NCI-H2171 (cell line): ENCODE results near the gene C3orf52.

Experiments
- DNase-seq: peaks from one replicate; lab custom pipeline; 2025; lab: John Stamatoyannopoulos, UW

Gene C3orf52

GRCh38 chr3:112086875-112087524, 811 bp downstream of the C3orf52 start:
- no peak for DNase-seq

DNA sequence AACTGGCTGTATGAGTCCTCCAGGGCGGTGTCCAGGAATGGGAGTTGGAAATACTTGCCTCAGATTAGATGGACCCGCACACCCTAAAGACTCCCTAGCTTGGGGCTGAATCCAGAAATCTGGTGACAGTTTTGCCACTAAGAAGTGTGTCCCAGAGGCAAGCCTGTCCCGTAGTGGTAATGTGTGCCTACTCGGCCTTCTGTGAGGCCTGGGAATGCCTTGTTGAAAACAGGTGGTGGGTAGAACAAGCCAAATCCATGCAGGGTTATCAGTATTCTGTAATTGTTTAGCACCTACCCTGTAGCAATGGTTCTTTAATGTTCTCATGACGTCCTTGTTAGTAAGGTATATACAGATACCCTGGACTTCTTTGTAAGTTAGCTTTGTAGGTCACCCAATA, 1.6 kb downstream of the C3orf52 start:
- no peak for DNase-seq

GRCh38 chr3:112088944-112089343, 2.8 kb downstream of the C3orf52 start:
- DNase-seq = no peak

DNA sequence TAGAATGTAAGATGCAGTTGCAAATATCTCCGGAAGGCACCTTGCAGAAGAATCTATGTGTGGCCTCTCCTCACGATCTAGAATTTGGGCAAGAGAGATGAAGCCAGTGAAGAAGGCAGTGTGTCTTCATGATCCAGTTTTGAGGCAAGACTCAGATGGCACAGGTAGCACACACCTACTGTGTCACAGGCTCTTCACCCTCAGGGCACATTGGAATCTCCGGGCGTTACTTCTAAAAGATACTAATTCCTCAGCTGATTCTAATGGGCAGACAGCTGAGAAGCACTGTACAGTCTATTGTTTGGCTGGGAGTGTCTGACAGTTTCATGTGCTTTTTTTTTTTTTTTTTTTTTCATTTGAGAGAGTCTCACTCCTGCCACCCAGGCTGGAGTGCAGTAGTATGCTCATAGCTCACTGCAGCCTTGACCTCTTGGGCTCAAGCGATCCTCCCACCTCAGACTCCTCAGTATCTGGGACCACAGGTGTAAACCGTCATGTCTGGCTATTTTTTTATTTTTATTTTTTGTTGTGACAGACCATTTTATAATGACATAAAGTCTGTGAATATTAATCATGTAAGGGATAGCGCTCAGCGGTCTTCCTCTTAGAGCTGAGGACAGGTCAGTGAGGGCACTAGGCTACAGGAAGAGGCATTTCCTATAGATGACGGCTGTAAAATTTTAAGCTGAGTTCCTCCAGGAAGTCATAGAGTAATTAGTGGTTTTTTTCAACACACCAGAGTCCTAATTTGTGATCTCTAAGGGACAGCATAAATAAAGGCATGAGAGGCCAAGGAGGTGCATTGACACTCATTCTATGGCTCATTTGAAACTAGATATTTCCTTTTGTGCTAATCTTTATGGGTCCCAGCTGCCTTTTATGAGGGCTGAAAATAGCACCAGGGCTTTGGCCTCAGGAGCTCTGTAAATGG, 4.0 kb downstream of the C3orf52 start:
- no peak for DNase-seq

- DNase-seq = no peak
Measured at GRCh38 chr3:112090887-112091586, 4.8 kb downstream of the C3orf52 start.

GRCh38 chr3:112092496-112093179, 6.4 kb downstream of the C3orf52 start:
- no peak for DNase-seq

GRCh38 chr3:112093180-112093522, 7.0 kb downstream of the C3orf52 start:
- no peak for DNase-seq

DNA sequence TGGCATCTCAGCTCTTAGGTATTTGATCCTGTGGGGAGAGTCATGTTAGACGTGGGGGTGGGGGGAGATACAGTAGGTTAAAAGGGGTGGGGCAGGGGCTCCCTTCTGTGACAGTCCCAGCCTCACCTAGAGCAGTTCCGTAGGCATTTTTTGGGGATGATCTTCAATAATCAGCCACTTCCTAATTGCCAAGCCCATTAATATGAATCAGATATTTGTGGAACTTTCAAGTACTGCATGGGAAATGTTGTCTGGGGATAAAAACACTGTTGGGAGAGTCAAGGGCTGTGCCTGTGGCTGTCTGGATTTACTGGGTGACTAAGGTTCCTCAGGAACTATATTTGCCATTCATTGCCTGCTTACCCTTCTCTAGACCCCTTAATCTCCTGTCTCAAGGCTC, 9.5 kb downstream of the C3orf52 start:
- DNase-seq = no peak

- no peak for DNase-seq
Measured at GRCh38 chr3:112096176-112096575, 10.0 kb downstream of the C3orf52 start.

GRCh38 chr3:112097378-112097777, 11.2 kb downstream of the C3orf52 start:
- DNase-seq = peak; percentile 50

- DNase-seq = no peak
Measured at GRCh38 chr3:112101916-112102315, 15.7 kb downstream of the C3orf52 start.

DNA sequence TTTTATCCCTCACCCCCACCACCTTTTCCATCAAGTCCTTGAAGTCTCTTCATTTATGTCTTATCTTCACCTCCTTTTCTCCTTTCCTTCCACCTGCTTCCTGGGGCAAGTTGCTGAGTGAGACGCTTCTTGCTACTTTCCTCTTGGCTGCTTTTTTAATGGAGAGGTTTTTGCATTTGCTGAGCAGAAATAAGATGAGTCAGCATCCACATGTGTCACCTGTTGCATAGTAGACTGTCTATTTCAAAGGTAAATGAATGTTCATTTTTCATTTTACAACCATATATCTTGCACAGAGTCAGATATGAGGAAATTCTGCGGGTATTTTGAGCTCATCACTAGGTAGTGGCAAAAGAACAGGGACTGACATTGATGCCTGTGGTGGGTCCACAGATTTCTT, 18.6 kb downstream of the C3orf52 start:
- no peak for DNase-seq

DNA sequence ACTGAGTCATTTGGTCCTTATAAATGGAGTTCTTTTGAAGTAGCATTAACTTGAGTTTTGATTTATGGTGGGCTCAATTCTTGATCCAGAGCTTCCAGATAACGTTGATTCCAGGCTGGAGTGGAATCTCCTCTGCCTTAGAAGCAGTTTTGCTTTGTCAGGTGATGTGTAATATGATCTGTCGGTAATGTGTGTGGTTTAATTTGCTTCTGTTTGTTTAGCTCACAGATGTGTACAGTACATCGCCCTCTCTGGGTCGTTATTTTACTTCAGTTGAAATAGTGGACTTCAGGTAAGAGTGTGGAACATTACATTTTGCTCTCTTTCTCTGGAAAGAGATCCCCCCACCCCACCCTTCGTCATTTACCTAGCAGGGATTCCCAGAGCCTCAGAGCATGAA, 23.1 kb downstream of the C3orf52 start:
- DNase-seq = peak; percentile 63

- peak; percentile 73 for DNase-seq
Measured at GRCh38 chr3:112111785-112112402, 25.7 kb downstream of the C3orf52 start.

DNA sequence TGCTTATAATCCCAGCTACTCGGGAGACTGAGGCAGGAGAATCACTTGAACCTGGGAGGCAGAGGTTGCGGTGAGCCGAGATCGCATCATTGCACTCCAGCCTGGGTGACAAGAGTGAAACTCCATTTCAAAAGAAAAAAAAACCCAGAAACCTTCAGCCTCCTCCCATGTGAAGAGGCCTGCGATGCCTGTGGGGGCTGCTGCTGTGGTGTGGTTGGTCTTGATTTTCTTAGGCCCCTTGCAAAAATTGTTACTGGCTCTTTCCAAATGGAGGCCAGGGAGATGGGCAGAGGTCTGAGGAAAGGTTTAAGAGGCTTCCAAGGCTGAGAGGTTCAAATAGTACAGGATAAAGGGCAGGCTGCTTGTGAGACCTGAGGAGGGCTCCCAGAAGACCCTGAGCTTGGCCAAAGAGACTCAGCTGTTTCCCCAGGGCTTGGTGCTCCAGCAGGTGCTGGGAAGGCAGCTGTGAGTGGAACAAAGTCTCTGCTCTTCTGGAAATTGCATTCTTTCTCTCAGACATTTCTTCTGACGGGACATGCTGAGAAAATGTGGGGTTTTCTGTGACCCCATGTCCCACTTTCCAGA, 28.5 kb downstream of the C3orf52 start:
- no peak for DNase-seq

DNA sequence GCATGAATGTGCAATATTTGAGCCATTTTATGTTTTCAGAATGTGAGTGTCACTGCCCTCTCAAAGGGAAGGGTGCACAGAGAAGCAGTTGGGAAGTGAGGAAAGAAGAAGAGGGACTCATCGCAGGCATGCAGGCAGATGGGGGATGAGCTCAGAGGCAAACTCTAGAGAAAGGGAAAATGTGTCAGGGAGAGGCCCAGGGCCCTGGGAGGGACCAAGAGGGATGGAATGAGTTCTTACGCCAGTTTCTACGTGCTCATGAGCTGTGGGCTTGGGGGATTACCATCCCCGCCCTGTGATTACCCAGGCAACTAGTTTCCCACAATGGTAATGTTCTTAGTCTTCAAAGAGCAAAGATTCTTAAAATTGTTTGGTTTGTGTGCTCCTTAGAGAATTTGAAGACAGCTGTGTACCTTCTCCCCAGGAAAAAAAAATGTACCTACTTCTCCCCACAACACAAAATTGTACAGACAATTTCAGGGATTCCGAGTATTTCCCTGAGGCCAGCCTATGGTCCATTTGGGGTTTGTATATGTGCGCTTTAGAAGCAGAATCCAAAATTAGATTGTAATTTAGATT, 29.1 kb downstream of the C3orf52 start:
- DNase-seq = no peak

- DNase-seq = no peak
Measured at GRCh38 chr3:112115806-112116383, 29.7 kb downstream of the C3orf52 start.

DNA sequence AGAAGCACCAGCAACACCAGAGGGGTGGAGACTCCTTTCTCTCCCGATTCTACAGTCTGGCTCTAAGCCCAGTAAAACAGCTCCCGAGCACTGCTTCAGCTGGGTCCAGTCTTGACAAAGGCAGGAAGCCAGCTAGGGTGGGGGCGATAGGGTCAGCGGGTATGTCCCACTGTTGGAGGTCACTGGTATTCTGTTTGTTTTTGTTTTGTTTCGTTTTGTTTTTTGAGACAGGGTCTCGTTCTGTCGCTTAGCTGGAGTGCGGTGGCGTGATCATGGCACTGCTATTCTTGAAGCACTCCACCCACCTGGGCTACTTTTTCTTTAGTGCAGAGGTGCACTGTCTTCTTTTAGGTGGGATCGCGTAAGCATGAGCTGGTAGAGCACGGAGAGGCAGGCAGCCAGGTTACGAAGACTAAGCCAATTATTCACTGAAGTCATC, 30.6 kb downstream of the C3orf52 start:
- DNase-seq = no peak

- DNase-seq = no peak
Measured at GRCh38 chr3:112117415-112117814, 31.2 kb downstream of the C3orf52 start.

- DNase-seq = no peak
Measured at GRCh38 chr3:112117841-112118571, 31.8 kb downstream of the C3orf52 start.
